ENCODE data around the gene SSBP4. TPM values are rescaled to one million over a fixed set of nuclear protein-coding genes. Genes with fewer than 3 reads are reported as not detected.

The SSBP4 gene
- total RNA-seq, 1 experiment from 2014 or later, result 134 TPM

GRCh38 chr19:18465964-18466339 lies 46.8 kb downstream of the SSBP4 start:
- H3K4me3 ChIP-seq (ENCODE audit: insufficient read depth, low read depth, low read length), result no peak overlapping the region

GRCh38 chr19:18466354-18466753 lies 47.2 kb downstream of the SSBP4 start:
- Histone ChIP-seq H3K4me3 (ENCODE audit: insufficient read depth, low read depth, low read length) (no peak overlapping the region), H3K36me3 (replicated peaks; ENCODE audit: control insufficient read depth, insufficient read depth, low read length) (no peaks in the 10 kb centered on the region; the same call in 1 of the 2 replicates), H3K27me3 (ENCODE audit: control insufficient read depth, insufficient read depth, low read length) (no peaks in the 10 kb centered on the region)
- DNase-seq, result no peak

More at GRCh38 chr19:18465964-18466339, 46.8 kb downstream of the SSBP4 start:
- Histone ChIP-seq H3K36me3 (replicated peaks; ENCODE audit: control insufficient read depth, insufficient read depth, low read length) (no peaks in the 10 kb centered on the region; the same call in 1 of the 2 replicates), H3K27me3 (ENCODE audit: control insufficient read depth, insufficient read depth, low read length) (no peaks in the 10 kb centered on the region)
- no peak for DNase-seq

- Histone ChIP-seq H3K4me3 (ENCODE audit: insufficient read depth, low read depth, low read length) (no peak overlapping the region), H3K27me3 (ENCODE audit: control insufficient read depth, insufficient read depth, low read length) (no peaks in the 10 kb centered on the region), H3K36me3 (replicated peaks; ENCODE audit: control insufficient read depth, insufficient read depth, low read length) (no peaks in the 10 kb centered on the region; the same call in 1 of the 2 replicates)
- no peak for DNase-seq
Measured at GRCh38 chr19:18467978-18468377, 48.8 kb downstream of the SSBP4 start.

GRCh38 chr19:18468517-18468916 lies 49.3 kb downstream of the SSBP4 start:
- H3K4me3 ChIP-seq (ENCODE audit: insufficient read depth, low read depth, low read length), result no peak overlapping the region
- no peak for DNase-seq
- H3K36me3 ChIP-seq (replicated peaks; ENCODE audit: control insufficient read depth, insufficient read depth, low read length), result no peaks in the 10 kb centered on the region; the same call in 1 of the 2 replicates
- H3K27me3 ChIP-seq (ENCODE audit: control insufficient read depth, insufficient read depth, low read length), result no peaks in the 10 kb centered on the region

- Histone ChIP-seq H3K27me3 (ENCODE audit: control insufficient read depth, insufficient read depth, low read length) (no peaks in the 10 kb centered on the region), H3K4me3 (ENCODE audit: insufficient read depth, low read depth, low read length) (no peak overlapping the region), H3K36me3 (replicated peaks; ENCODE audit: control insufficient read depth, insufficient read depth, low read length) (no peaks in the 10 kb centered on the region; the same call in 1 of the 2 replicates)
- DNase-seq, result peak; percentile 95
Measured at GRCh38 chr19:18469069-18469846, 50.1 kb downstream of the SSBP4 start.

- H3K4me3 ChIP-seq (ENCODE audit: insufficient read depth, low read depth, low read length), result no peak overlapping the region
- H3K36me3 ChIP-seq (replicated peaks; ENCODE audit: control insufficient read depth, insufficient read depth, low read length), result no peaks in the 10 kb centered on the region; the same call in 1 of the 2 replicates
- H3K27me3 ChIP-seq (ENCODE audit: control insufficient read depth, insufficient read depth, low read length), result no peaks in the 10 kb centered on the region
- no peak for DNase-seq
Measured at GRCh38 chr19:18470787-18471186, 51.6 kb downstream of the SSBP4 start.

GRCh38 chr19:18473003-18473705 lies 54.0 kb downstream of the SSBP4 start:
- no peaks in the 10 kb centered on the region for H3K27me3 ChIP-seq (ENCODE audit: control insufficient read depth, insufficient read depth, low read length)
- H3K4me3 ChIP-seq (ENCODE audit: insufficient read depth, low read depth, low read length), result no peak overlapping the region
- no peak for DNase-seq
- H3K36me3 ChIP-seq (replicated peaks; ENCODE audit: control insufficient read depth, insufficient read depth, low read length), result no peaks in the 10 kb centered on the region; the same call in 1 of the 2 replicates

GRCh38 chr19:18473706-18474087 lies 54.5 kb downstream of the SSBP4 start:
- no peaks in the 10 kb centered on the region for H3K27me3 ChIP-seq (ENCODE audit: control insufficient read depth, insufficient read depth, low read length)
- H3K36me3 ChIP-seq (replicated peaks; ENCODE audit: control insufficient read depth, insufficient read depth, low read length), result no peaks in the 10 kb centered on the region; the same call in 1 of the 2 replicates
- no peak for DNase-seq
- no peak overlapping the region for H3K4me3 ChIP-seq (ENCODE audit: insufficient read depth, low read depth, low read length)

- DNase-seq, result no peak
- no peak overlapping the region for H3K4me3 ChIP-seq (ENCODE audit: insufficient read depth, low read depth, low read length)
- H3K36me3 ChIP-seq (replicated peaks; ENCODE audit: control insufficient read depth, insufficient read depth, low read length), result no peaks in the 10 kb centered on the region; the same call in 1 of the 2 replicates
- no peaks in the 10 kb centered on the region for H3K27me3 ChIP-seq (ENCODE audit: control insufficient read depth, insufficient read depth, low read length)
Measured at GRCh38 chr19:18474366-18474887, 55.2 kb downstream of the SSBP4 start.

GRCh38 chr19:18475004-18475453 lies 55.8 kb downstream of the SSBP4 start:
- Histone ChIP-seq H3K27me3 (ENCODE audit: control insufficient read depth, insufficient read depth, low read length) (no peaks in the 10 kb centered on the region), H3K4me3 (ENCODE audit: insufficient read depth, low read depth, low read length) (no peak overlapping the region), H3K36me3 (replicated peaks; ENCODE audit: control insufficient read depth, insufficient read depth, low read length) (no peaks in the 10 kb centered on the region)
- no peak for DNase-seq

GRCh38 chr19:18475762-18476331 lies 56.6 kb downstream of the SSBP4 start:
- no peaks in the 10 kb centered on the region for H3K36me3 ChIP-seq (replicated peaks; ENCODE audit: control insufficient read depth, insufficient read depth, low read length)
- no peaks in the 10 kb centered on the region for H3K27me3 ChIP-seq (ENCODE audit: control insufficient read depth, insufficient read depth, low read length)
- no peak overlapping the region for H3K4me3 ChIP-seq (ENCODE audit: insufficient read depth, low read depth, low read length)
- DNase-seq, result peak; percentile 60

- H3K36me3 ChIP-seq (replicated peaks; ENCODE audit: control insufficient read depth, insufficient read depth, low read length), result no peaks in the 10 kb centered on the region
- no peak overlapping the region for H3K4me3 ChIP-seq (ENCODE audit: insufficient read depth, low read depth, low read length)
- H3K27me3 ChIP-seq (ENCODE audit: control insufficient read depth, insufficient read depth, low read length), result no peaks in the 10 kb centered on the region
- no peak for DNase-seq
Measured at GRCh38 chr19:18476507-18477041, 57.4 kb downstream of the SSBP4 start.

- H3K4me3 ChIP-seq (ENCODE audit: insufficient read depth, low read depth, low read length), result no peak overlapping the region
- no peak for DNase-seq
- no peaks in the 10 kb centered on the region for H3K36me3 ChIP-seq (replicated peaks; ENCODE audit: control insufficient read depth, insufficient read depth, low read length)
- H3K27me3 ChIP-seq (ENCODE audit: control insufficient read depth, insufficient read depth, low read length), result no peaks in the 10 kb centered on the region
Measured at GRCh38 chr19:18477042-18477779, 58.0 kb downstream of the SSBP4 start.

GRCh38 chr19:18477974-18478373 lies 58.8 kb downstream of the SSBP4 start:
- H3K27me3 ChIP-seq (ENCODE audit: control insufficient read depth, insufficient read depth, low read length), result no peaks in the 10 kb centered on the region
- DNase-seq, result no peak
- H3K4me3 ChIP-seq (ENCODE audit: insufficient read depth, low read depth, low read length), result no peak overlapping the region
- H3K36me3 ChIP-seq (replicated peaks; ENCODE audit: control insufficient read depth, insufficient read depth, low read length), result no peaks in the 10 kb centered on the region

Measured in H7 (cell line).